Endodermal cell (in vitro differentiated cells): ENCODE measurements around the gene PKD1. TPM values are rescaled to one million over a fixed set of nuclear protein-coding genes. Genes with fewer than 3 reads are reported as not detected.
"Not testable (repeated sequence)": the region's sequence is repeated elsewhere in the genome, so short reads cannot be mapped to it uniquely, and the experiment has no call there.

Experiments used
- DNase-seq: peaks from one replicate; pipeline ENCODE4 v3.0.0-alpha.2; 2017
- H3K27ac ChIP-seq: 2 replicates; pipeline ENCODE4 v1.5.1; 2013; ENCODE audit warnings: mild to moderate bottlenecking, low read depth, low read length, moderate library complexity
- H3K27me3 ChIP-seq: 2 replicates; pipeline ENCODE4 v1.6.1; 2013; ENCODE audit warnings: mild to moderate bottlenecking, low read length, moderate library complexity; ENCODE audit not compliant: insufficient read depth, control insufficient read depth, poor library complexity, severe bottlenecking
- H3K36me3 ChIP-seq: 2 replicates; pipeline ENCODE4 v1.7.0; 2013; ENCODE audit warnings: mild to moderate bottlenecking, low read length, moderate library complexity; ENCODE audit not compliant: control insufficient read depth, insufficient read depth
- H3K4me1 ChIP-seq: one replicate; pipeline ENCODE4 v1.7.0; 2013; ENCODE audit warnings: low read length; ENCODE audit not compliant: control insufficient read depth, insufficient read depth
- H3K4me3 ChIP-seq: 2 replicates; pipeline ENCODE4 v1.5.1; 2013; ENCODE audit warnings: mild to moderate bottlenecking, low read length, moderate library complexity
- H3K9ac ChIP-seq: 2 replicates; pipeline ENCODE4 v1.6.1; 2013; ENCODE audit warnings: mild to moderate bottlenecking, low read length, moderate library complexity; ENCODE audit not compliant: poor library complexity, severe bottlenecking; ENCODE audit errors: extremely low read depth
- H3K9me3 ChIP-seq: 2 replicates; pipeline ENCODE4 v1.6.1; 2013; ENCODE audit warnings: mild to moderate bottlenecking, low read length, moderate library complexity; ENCODE audit not compliant: control insufficient read depth
- H3K27ac Mint-ChIP-seq: 2 replicates; pipeline ENCODE4 v1.8.0; 2020; ENCODE audit warnings: mixed read lengths
- H3K27me3 Mint-ChIP-seq: 2 replicates; pipeline ENCODE4 v1.8.0; 2021; ENCODE audit warnings: mild to moderate bottlenecking, mixed read lengths; ENCODE audit not compliant: insufficient read depth
- H3K36me3 Mint-ChIP-seq: 2 replicates; pipeline ENCODE4 v1.8.0; 2020; ENCODE audit warnings: low read depth, mixed read lengths
- H3K4me1 Mint-ChIP-seq: 2 replicates; pipeline ENCODE4 v1.8.0; 2020; ENCODE audit warnings: mixed read lengths
- H3K4me3 Mint-ChIP-seq: 2 replicates; pipeline ENCODE4 v1.8.0; 2020; ENCODE audit warnings: mild to moderate bottlenecking, moderate library complexity, mixed read lengths
- H3K9me3 Mint-ChIP-seq: 2 replicates; pipeline ENCODE4 v1.8.0; 2020; ENCODE audit warnings: mild to moderate bottlenecking, mixed read lengths
- CTCF ChIP-seq: fragments of 200-600 bp; sonication (generic); conservative IDR thresholded peaks from 2 replicates; pipeline ENCODE4 v1.5.0; 2021; ENCODE audit warnings: antibody characterized with exemption, mild to moderate bottlenecking
- WGBS, 2 experiments: methylation state at CpG; one replicate each; pipeline versions ENCODE4 v1.1.5 to v1.1.7; 2013; ENCODE audit warnings: missing lambda C conversion rate in 2 of 2, mixed read lengths in 1 of 2; ENCODE audit not compliant: insufficient coverage in 1 of 2, insufficient read length in 1 of 2; 5-methylcytosine and 5-hydroxymethylcytosine counted together
- total RNA-seq, 2 donors: library from RNA; stranded (reverse); fragmentation: NEBNext Ultra II Directional in 1 of 2; extraction: Animal tissue kit (Norgen Biotek cat#: 25700) in 1 of 2; gene quantifications; 2 replicates in 1 of 2; 3 replicates in 1 of 2; pipeline ENCODE4 v1.2.1, GENCODE V29; 2021

PKD1 gene
- total RNA-seq, 2 donors from 2014 or later: 104 to 110 TPM

GRCh38 chr16:2097689-2098088 lies 38.0 kb downstream of the PKD1 start:
- not testable (repeated sequence) for H3K9me3 ChIP-seq
- 92% methylated on average over 13 of the region's 14 CpGs; no CpG with 5 or more reads in 1 of the 2 experiments for WGBS, 2 experiments

GRCh38 chr16:2096853-2097595 lies 38.7 kb downstream of the PKD1 start:
- Histone ChIP-seq H3K9me3 (no peaks in the 10 kb centered on the region), H3K4me3 (no peak overlapping the region), H3K27me3 (no peaks in the 10 kb centered on the region), H3K27ac (no peak overlapping the region), H3K4me1 (peaks cover 6% of the 10 kb centered on the region), H3K9ac (no peak overlapping the region), H3K36me3 (peaks cover 7% of the 10 kb centered on the region)
- no peak for TF ChIP-seq CTCF
- H3K4me3 Mint-ChIP-seq: no peak overlapping the region
- peaks cover 35% of the 10 kb centered on the region for H3K36me3 Mint-ChIP-seq
- H3K27ac Mint-ChIP-seq: no peak overlapping the region
- no peaks in the 10 kb centered on the region for H3K4me1 Mint-ChIP-seq
- H3K9me3 Mint-ChIP-seq: no peaks in the 10 kb centered on the region
- 93 to 94% methylated on average over 7 to 25 of the region's 25 CpGs for WGBS, 2 experiments
- no peaks in the 10 kb centered on the region for H3K27me3 Mint-ChIP-seq
- no peak for DNase-seq

More at GRCh38 chr16:2097689-2098088, 38.0 kb downstream of the PKD1 start:
- H3K36me3 ChIP-seq, H3K4me1 Mint-ChIP-seq, DNase-seq, H3K4me1 ChIP-seq, H3K9ac ChIP-seq, H3K27me3 ChIP-seq, H3K27me3 Mint-ChIP-seq, H3K27ac ChIP-seq, H3K4me3 ChIP-seq, H3K4me3 Mint-ChIP-seq, H3K9me3 Mint-ChIP-seq, H3K27ac Mint-ChIP-seq: not testable (repeated sequence)
- H3K36me3 Mint-ChIP-seq: peaks cover 35% of the 10 kb centered on the region

GRCh38 chr16:2095918-2096582 lies 39.6 kb downstream of the PKD1 start:
- Mint-ChIP-seq H3K9me3 (no peaks in the 10 kb centered on the region), H3K27me3 (no peaks in the 10 kb centered on the region), H3K4me1 (no peaks in the 10 kb centered on the region), H3K27ac (no peak overlapping the region), H3K4me3 (no peak overlapping the region), H3K36me3 (peaks cover 30% of the 10 kb centered on the region)
- no peaks in the 10 kb centered on the region for H3K9me3 ChIP-seq
- 97 to 98% methylated on average over 23 of the region's 23 CpGs for WGBS, 2 experiments
- no peak overlapping the region for H3K9ac ChIP-seq
- no peak for DNase-seq
- H3K27ac ChIP-seq: no peak overlapping the region
- no peak overlapping the region for H3K4me3 ChIP-seq
- no peaks in the 10 kb centered on the region for H3K27me3 ChIP-seq
- H3K36me3 ChIP-seq: peaks cover 7% of the 10 kb centered on the region
- TF ChIP-seq CTCF: no peak
- peaks cover 8% of the 10 kb centered on the region for H3K4me1 ChIP-seq
